Measurements from ENCODE around the gene NOA1. TPM values are rescaled to one million over a fixed set of nuclear protein-coding genes. Genes with fewer than 3 reads are reported as not detected.

The NOA1 gene
- total RNA-seq, 4 donors from 2014 or later = 21.9 to 24.7 (median 23.2) TPM

- peak overlapping the region in 3 of 4 donors; percentile 36 to 89 (median 87) for H3K27ac ChIP-seq
- TF ChIP-seq EP300 (IDR thresholded peaks at IDR 0.05) = no peak
- no peak for TF ChIP-seq CTCF (IDR thresholded peaks at IDR 0.05)
- no peak for TF ChIP-seq POLR2A (IDR thresholded peaks at IDR 0.05)
- H3K4me1 ChIP-seq = peaks cover 0 to 43% (median 31%) of the 10 kb centered on the region in 4 donors
- H3K9me3 ChIP-seq = peaks cover 0 to 23% (median 0%) of the 10 kb centered on the region in 4 donors
- WGBS, 2 donors = 8 to 12% methylated on average over 6 to 21 of the region's 35 CpGs
- DNase-seq (ENCODE audit: low spot score in 2 of 2) = no peak
- H3K27me3 ChIP-seq = no peaks in the 10 kb centered on the region
- peak overlapping the region; percentile 74 to 92 (median 88) for H3K4me3 ChIP-seq
- peaks cover 0 to 38% (median 12%) of the 10 kb centered on the region in 3 donors for H3K36me3 ChIP-seq
Observed at GRCh38 chr4:56976283-56976836, 1.0 kb downstream of the NOA1 start.

DNA sequence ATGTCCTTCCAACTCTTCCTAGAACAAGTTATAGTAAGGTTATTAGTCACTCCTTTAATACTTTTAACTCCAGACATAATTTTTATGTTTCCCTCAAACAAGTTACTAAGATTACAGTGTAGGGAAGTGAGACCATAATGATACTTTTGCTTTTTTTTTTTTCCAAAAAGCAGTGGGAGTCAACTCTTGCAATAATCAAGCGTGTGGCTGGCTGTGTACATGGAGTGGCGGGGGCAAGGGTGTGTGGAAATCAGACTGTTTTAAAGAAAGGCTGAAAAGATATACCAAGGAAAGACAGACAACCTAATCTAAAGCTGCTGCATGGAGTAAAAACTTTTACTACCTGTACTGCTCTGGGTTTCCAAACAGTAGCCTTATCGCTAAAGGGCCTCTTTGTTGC lies 4.1 kb downstream of the NOA1 start:
- peaks cover 0 to 68% (median 15%) of the 10 kb centered on the region in 3 donors for H3K36me3 ChIP-seq
- no peaks in the 10 kb centered on the region for H3K27me3 ChIP-seq
- peaks cover 0 to 23% (median 13%) of the 10 kb centered on the region in 4 donors for H3K4me1 ChIP-seq
- DNase-seq (ENCODE audit: low spot score in 2 of 2) = no peak
- H3K4me3 ChIP-seq = no peak overlapping the region
- 92 to 100% methylated on average over 3 of the region's 3 CpGs for WGBS, 2 donors
- H3K27ac ChIP-seq = no peak overlapping the region
- TF ChIP-seq POLR2A (IDR thresholded peaks at IDR 0.05) (no peak), CTCF (IDR thresholded peaks at IDR 0.05) (no peak), EP300 (IDR thresholded peaks at IDR 0.05) (no peak)
- H3K9me3 ChIP-seq = peaks cover 0 to 23% (median 0%) of the 10 kb centered on the region in 4 donors

GRCh38 chr4:56972809-56973208 lies 4.6 kb downstream of the NOA1 start:
- DNase-seq (ENCODE audit: low spot score in 2 of 2) = no peak
- Histone ChIP-seq H3K27me3 (no peaks in the 10 kb centered on the region), H3K27ac (no peak overlapping the region), H3K36me3 (peaks cover 0 to 73% (median 15%) of the 10 kb centered on the region in 3 donors), H3K4me1 (peaks cover 0 to 23% (median 13%) of the 10 kb centered on the region in 4 donors), H3K4me3 (no peak overlapping the region), H3K9me3 (peaks cover 0 to 23% (median 0%) of the 10 kb centered on the region in 4 donors)
- TF ChIP-seq CTCF (IDR thresholded peaks at IDR 0.05) = no peak
- TF ChIP-seq POLR2A (IDR thresholded peaks at IDR 0.05) = no peak
- no peak for TF ChIP-seq EP300 (IDR thresholded peaks at IDR 0.05)

- DNase-seq (ENCODE audit: low spot score in 2 of 2) = no peak
- peaks cover 0 to 23% (median 0%) of the 10 kb centered on the region in 4 donors for H3K9me3 ChIP-seq
- no peak for TF ChIP-seq EP300 (IDR thresholded peaks at IDR 0.05)
Observed at GRCh38 chr4:56972389-56972788, 5.0 kb downstream of the NOA1 start.

GRCh38 chr4:56971383-56971782 lies 6.0 kb downstream of the NOA1 start:
- H3K27me3 ChIP-seq = no peaks in the 10 kb centered on the region
- no peak overlapping the region for H3K27ac ChIP-seq
- H3K4me3 ChIP-seq = no peak overlapping the region
- peaks cover 0 to 19% (median 13%) of the 10 kb centered on the region in 4 donors for H3K4me1 ChIP-seq
- H3K36me3 ChIP-seq = peaks cover 0 to 88% (median 16%) of the 10 kb centered on the region in 3 donors
- H3K9me3 ChIP-seq = peaks cover 0 to 23% (median 0%) of the 10 kb centered on the region in 4 donors
- whole genome bisulfite sequencing, 2 donors = 90 to 100% methylated on average over 2 of the region's 2 CpGs
- TF ChIP-seq POLR2A (IDR thresholded peaks at IDR 0.05) (no peak), EP300 (IDR thresholded peaks at IDR 0.05) (no peak), CTCF (IDR thresholded peaks at IDR 0.05) (no peak)
- no peak for DNase-seq (ENCODE audit: low spot score in 2 of 2)

More at GRCh38 chr4:56972389-56972788, 5.0 kb downstream of the NOA1 start:
- peaks cover 0 to 23% (median 13%) of the 10 kb centered on the region in 4 donors for H3K4me1 ChIP-seq
- WGBS, 2 donors = 95 to 96% methylated on average over 2 of the region's 2 CpGs
- no peak overlapping the region for H3K27ac ChIP-seq
- no peak overlapping the region for H3K4me3 ChIP-seq
- no peaks in the 10 kb centered on the region for H3K27me3 ChIP-seq
- H3K36me3 ChIP-seq = peaks cover 0 to 78% (median 15%) of the 10 kb centered on the region in 3 donors
